IPS-NIHi7 (cell line): ENCODE results near the gene RNASEH2B.

Experiments used
- DNase-seq: peaks from one replicate; pipeline ENCODE4 v3.0.0; 2012; ENCODE audit warnings: mixed read lengths; ENCODE audit errors: extremely low spot score

Gene RNASEH2B

DNA sequence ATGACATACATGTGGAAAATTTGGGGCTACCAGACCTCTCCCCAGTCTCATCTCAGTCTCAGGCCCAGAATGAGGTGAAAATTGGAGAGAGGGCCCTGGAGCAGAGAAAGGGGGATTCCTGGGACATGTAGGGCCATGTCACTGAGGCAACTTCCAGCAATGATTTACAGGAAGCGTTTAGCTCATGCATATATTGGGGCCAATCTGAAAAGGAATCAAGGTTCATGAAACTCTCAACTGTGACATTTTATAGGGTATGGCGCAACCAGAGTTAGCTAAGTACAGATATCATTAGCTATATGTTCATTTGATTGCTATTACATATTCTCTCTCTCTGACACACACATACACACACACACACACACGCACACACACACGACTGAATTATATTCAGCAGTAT is 86.3 kb downstream of the RNASEH2B start:
- DNase-seq: no peak

DNA sequence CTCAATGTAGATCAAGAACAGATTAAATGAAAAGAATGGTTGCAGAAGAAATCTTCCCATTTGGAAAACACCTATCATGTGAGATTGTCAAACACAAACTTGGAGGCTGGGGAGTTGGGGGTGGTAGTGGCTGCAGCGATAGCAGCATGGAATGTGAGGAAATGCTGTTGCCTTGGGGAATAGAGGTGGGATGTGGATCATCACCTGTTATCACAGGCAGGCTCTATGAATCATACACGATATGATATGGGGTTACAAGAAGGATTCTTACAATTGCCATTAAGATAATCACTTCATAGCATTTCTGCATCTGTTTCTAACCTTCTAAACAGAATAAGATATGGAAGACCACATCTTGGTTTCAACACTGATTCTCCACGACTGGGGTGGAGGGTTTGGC is 88.7 kb downstream of the RNASEH2B start:
- DNase-seq: no peak

DNA sequence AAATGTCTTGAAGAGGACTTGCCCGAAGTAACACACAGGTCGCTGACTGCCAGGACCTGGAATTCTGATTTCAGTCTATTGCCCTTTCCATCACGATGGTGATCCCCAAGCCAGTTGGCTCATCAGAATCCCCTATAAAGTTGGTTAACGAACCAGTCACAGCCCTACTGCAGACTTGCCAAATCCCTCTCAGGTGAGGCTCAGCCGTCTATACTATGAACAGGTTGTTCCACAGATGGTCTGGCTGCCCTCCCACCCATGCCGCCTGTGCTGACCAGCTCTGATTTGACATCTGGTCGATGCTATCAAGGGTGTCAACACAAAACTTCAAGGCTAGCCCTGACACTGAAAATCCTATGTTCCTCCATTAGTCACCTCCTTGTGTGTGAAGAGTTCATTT is 90.0 kb downstream of the RNASEH2B start:
- no peak for DNase-seq

DNA sequence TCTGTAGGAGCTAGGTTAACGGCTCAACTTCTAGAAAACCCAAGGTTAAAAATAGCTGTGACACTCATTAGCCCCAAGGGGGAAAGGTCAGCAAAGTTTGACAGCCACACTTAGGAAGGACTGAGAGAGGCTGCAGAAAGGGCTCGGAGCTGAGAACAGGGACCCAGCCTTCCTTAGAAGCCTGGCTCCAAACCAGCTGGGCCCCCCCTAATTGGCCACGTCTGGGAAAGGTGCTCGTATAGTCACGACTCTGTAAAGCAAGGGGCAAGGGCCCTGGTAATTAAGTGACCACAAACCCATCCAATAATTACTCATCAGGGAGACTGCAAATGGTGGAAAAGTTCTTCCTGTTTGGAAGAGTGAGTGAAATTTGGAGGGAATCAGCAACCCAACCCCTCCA is 90.5 kb downstream of the RNASEH2B start:
- DNase-seq: no peak

- no peak for DNase-seq
Observed at GRCh38 chr13:51000571-51001260, 91.1 kb downstream of the RNASEH2B start.

- no peak for DNase-seq
Observed at GRCh38 chr13:51001335-51001734, 91.7 kb downstream of the RNASEH2B start.

- no peak for DNase-seq
Observed at GRCh38 chr13:51002736-51003135, 93.1 kb downstream of the RNASEH2B start.

GRCh38 chr13:51003642-51004041 is 94.1 kb downstream of the RNASEH2B start:
- DNase-seq: no peak

GRCh38 chr13:51004111-51004865 is 94.7 kb downstream of the RNASEH2B start:
- no peak for DNase-seq

DNA sequence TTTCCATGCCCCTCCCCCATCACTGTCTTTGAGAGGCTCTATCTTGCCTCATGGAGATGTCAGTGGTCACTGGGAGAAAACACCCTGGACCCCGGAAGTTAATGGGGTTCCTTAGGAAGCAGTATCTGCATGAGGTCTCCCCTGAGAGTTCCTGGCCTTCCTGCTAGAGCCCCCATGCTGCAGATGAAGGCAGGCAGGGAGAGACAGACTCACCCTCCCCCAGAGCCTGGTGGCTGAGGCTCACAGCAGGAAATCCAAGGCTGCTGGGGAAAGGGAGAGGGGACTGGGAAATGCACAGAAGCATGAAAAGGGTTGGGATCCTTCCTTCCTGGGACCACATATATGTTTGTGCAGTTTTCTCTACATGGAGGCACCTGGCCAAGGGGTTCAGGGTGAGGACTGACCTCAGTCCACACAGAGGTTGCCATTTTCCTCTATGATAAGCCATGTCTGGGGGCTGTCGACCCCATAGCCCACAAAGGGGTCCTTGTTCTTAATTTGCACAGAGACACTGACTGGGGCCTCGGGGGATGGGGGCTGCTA is 95.4 kb downstream of the RNASEH2B start:
- DNase-seq: peak; percentile 53

DNA sequence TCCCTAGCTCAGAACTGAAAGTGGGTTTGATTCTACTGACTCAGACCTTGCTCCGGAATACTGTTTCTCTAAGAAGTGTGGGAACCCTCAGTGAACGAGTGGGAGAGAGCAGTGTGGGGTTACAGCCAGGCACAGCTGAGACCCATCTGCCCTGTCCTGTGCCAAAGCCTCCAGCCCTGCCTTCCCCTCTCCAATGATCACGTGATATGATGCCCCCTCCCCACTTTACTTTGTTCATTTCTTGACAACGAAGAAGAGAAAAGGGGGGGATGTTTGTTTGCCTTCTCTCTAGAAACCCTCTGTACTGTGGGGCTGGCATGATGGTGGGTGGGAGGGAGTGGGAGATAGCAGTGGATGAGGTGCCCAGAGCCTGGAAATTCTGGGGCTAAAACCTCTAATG is 96.0 kb downstream of the RNASEH2B start:
- DNase-seq: no peak
